B cell (primary cell): Measurements from ENCODE around the gene U2AF2. TPM values are rescaled to one million over a fixed set of nuclear protein-coding genes. Genes with fewer than 3 reads are reported as not detected.

ENCODE experiments used
- ATAC-seq: fragments of 200-7000 bp; cut with Tn5 transposase; one replicate; pipeline ENCODE4 v1.10.0; 2021; ENCODE audit warnings: low read depth, mild to moderate bottlenecking, moderate number of reproducible peaks, moderate library complexity
- CTCF ChIA-PET: fragments of 350-600 bp; sonication (Branson Sonifier 250); formaldehyde crosslinking; loops from one replicate; lab custom pipeline; 2021; ENCODE audit warnings: antibody characterized with exemption, inconsistent platforms; lab: Charles Lee
- POLR2A ChIA-PET: fragments of 350-600 bp; sonication (Branson Sonifier 250); formaldehyde crosslinking; loops from one replicate; lab custom pipeline; 2021; ENCODE audit warnings: antibody characterized with exemption; lab: Charles Lee
- DNase-seq: peaks from one replicate; pipeline ENCODE4 v3.0.0; 2013
- H2AFZ ChIP-seq: 2 replicates; pipeline ENCODE4 v1.6.1; 2012; ENCODE audit warnings: mild to moderate bottlenecking, low read depth, low read length; ENCODE audit not compliant: insufficient read depth, poor library complexity, severe bottlenecking
- H3K27ac ChIP-seq, 2 donors: 1 replicate in 1 of 2; 2 replicates in 1 of 2; pipeline ENCODE4 v1.5.1; 2012 to 2013; ENCODE audit warnings: low read length in 2 of 2, mild to moderate bottlenecking in 2 of 2, moderate library complexity in 1 of 2
- H3K27me3 ChIP-seq, 4 experiments: fragments of 200-600 bp in 1 of 4; sonication (generic) in 1 of 4; replicated peaks in 1 of 4; 1 replicate in 2 of 4; 2 replicates in 2 of 4; pipeline versions ENCODE4 v1.6.1 to v1.7.0; 2013 to 2016; ENCODE audit warnings: low read length in 3 of 4, mild to moderate bottlenecking in 2 of 4, mixed read lengths in 1 of 4, moderate library complexity in 1 of 4; ENCODE audit not compliant: insufficient read depth in 4 of 4, control insufficient read depth in 3 of 4; ENCODE audit errors: control extremely low read depth in 1 of 4
- H3K36me3 ChIP-seq, 2 experiments: replicated peaks in 1 of 2; 1 replicate in 1 of 2; 2 replicates in 1 of 2; pipeline versions ENCODE4 v1.6.1 to v1.7.1; 2013; ENCODE audit warnings: low read length in 1 of 2; ENCODE audit not compliant: insufficient read depth in 2 of 2, control insufficient read depth in 1 of 2; ENCODE audit errors: control extremely low read depth in 1 of 2, extremely low read depth in 1 of 2
- H3K4me1 ChIP-seq, 2 donors: fragments of 200-600 bp in 1 of 2; sonication (generic) in 1 of 2; 1 replicate in 1 of 2; 2 replicates in 1 of 2; pipeline versions ENCODE4 v1.5.1 to v1.6.1; 2013 to 2017; ENCODE audit warnings: low read length in 2 of 2; ENCODE audit not compliant: control insufficient read depth in 2 of 2, insufficient read depth in 2 of 2
- H3K4me2 ChIP-seq: replicated peaks from 2 replicates; pipeline ENCODE3; 2012; ENCODE audit warnings: mild to moderate bottlenecking, low read depth, low read length; ENCODE audit not compliant: poor library complexity, severe bottlenecking
- H3K4me3 ChIP-seq, 5 experiments: fragments of 200-600 bp in 1 of 5; sonication (generic) in 1 of 5; 1 replicate in 3 of 5; 2 replicates in 2 of 5; pipeline versions ENCODE4 v1.5.1 to v1.7.0; 2011 to 2016; ENCODE audit warnings: low read length in 4 of 5, mild to moderate bottlenecking in 4 of 5, low read depth in 2 of 5, control low read depth in 1 of 5, moderate library complexity in 1 of 5; ENCODE audit not compliant: insufficient read depth in 1 of 5; ENCODE audit errors: control extremely low read depth in 1 of 5, extremely low read depth in 1 of 5
- H3K79me2 ChIP-seq: fragments of 200-600 bp; sonication (generic); one replicate; pipeline ENCODE4 v1.6.0; 2016; ENCODE audit warnings: low read length; ENCODE audit not compliant: control insufficient read depth, insufficient read depth
- H3K9ac ChIP-seq: fragments of 200-600 bp; sonication (generic); 2 replicates; pipeline ENCODE4 v1.6.1; 2017; ENCODE audit warnings: mild to moderate bottlenecking, low read length, moderate library complexity
- H3K9me3 ChIP-seq, 3 donors: one replicate each; pipeline versions ENCODE4 v1.6.1 to v1.7.1; 2013; ENCODE audit warnings: low read length in 2 of 3; ENCODE audit not compliant: control insufficient read depth in 2 of 3, insufficient read depth in 1 of 3; ENCODE audit errors: control extremely low read depth in 1 of 3
- H4K20me1 ChIP-seq: 2 replicates; pipeline ENCODE4 v1.6.0; 2012; ENCODE audit warnings: mild to moderate bottlenecking, low read length; ENCODE audit not compliant: insufficient read depth, control insufficient read depth, poor library complexity, severe bottlenecking
- H3K27ac Mint-ChIP-seq: one replicate; pipeline ENCODE4 v1.8.0; 2021; ENCODE audit warnings: mixed read lengths
- H3K27me3 Mint-ChIP-seq: one replicate; pipeline ENCODE4 v1.8.0; 2021; ENCODE audit warnings: mixed read lengths
- H3K4me1 Mint-ChIP-seq: one replicate; pipeline ENCODE4 v1.8.0; 2021; ENCODE audit warnings: mixed read lengths
- H3K4me3 Mint-ChIP-seq: one replicate; pipeline ENCODE4 v1.8.0; 2021; ENCODE audit warnings: mixed read lengths
- H3K9me3 Mint-ChIP-seq: one replicate; pipeline ENCODE4 v1.8.0; 2022; ENCODE audit warnings: mixed read lengths; ENCODE audit not compliant: insufficient read depth
- CTCF ChIP-seq: fragments of 200-600 bp; IDR thresholded peaks from one replicate; pipeline ENCODE4 v1.8.0; 2022; ENCODE audit warnings: antibody characterized with exemption, mild to moderate bottlenecking
- EZH2 ChIP-seq: IDR thresholded peaks from 2 replicates; pipeline ENCODE4 v1.6.1; 2012; ENCODE audit warnings: borderline replicate concordance, low read depth, mild to moderate bottlenecking, moderate library complexity, low read length; ENCODE audit not compliant: insufficient read depth, poor library complexity, severe bottlenecking
- WGBS: methylation state at CpG from one replicate; pipeline ENCODE4 v1.1.5; 2013; ENCODE audit warnings: missing lambda C conversion rate; ENCODE audit not compliant: insufficient coverage; 5-methylcytosine and 5-hydroxymethylcytosine counted together
- intact Hi-C: fragments of 100-400 bp; cut with micrococcal nuclease; formaldehyde crosslinking; loops from one replicate; pipeline ENCODE4 v1.10.0; 2022
- polyA plus RNA-seq: library from polyadenylated mRNA; depleted of rRNA; stranded (reverse); fragments of >200 nt; gene quantifications from 2 replicates; pipeline ENCODE4 v1.2.3, GENCODE V29; 2012
- total RNA-seq, 2 donors: library from RNA; stranded (reverse); fragments of 120-200 nt in 1 of 2; gene quantifications; 1 replicate in 1 of 2; 2 replicates in 1 of 2; pipeline versions ENCODE4 v1.2.3 to v1.2.4, GENCODE V29; 2013 to 2022

The U2AF2 gene
- total and polyA plus RNA-seq, 2 donors (not counting 1 experiment from before 2014, with no cell fraction given), result 275 to 300 TPM

GRCh38 chr19:55625004-55625326 is 29.9 kb upstream of the U2AF2 start:
- POLR2A ChIA-PET, result interaction anchor here (0.6 to 2.4 kb wide), 17 partner anchors 8 to 495 kb away, joined by 3 to 58 read pairs (median 5); partner anchors contain the start of genes CCDC106, FIZ1, U2AF2 and UBE2S
- H3K4me3 ChIP-seq, result peak overlapping the region in 4 of 5 experiments; percentile 47 to 84 (median 69)
- 29% methylated on average over 2 of the region's 11 CpGs for WGBS
- peaks cover 8% of the 10 kb centered on the region for H3K79me2 ChIP-seq
- CTCF ChIA-PET, result interaction anchor here (0.6 to 3.8 kb wide), 18 partner anchors 9 to 484 kb away, joined by 3 to 27 read pairs (median 5); partner anchors contain the start of genes FIZ1 and ZNF865
- Mint-ChIP-seq H3K27me3 (no peaks in the 10 kb centered on the region), H3K4me1 (peaks cover 18% of the 10 kb centered on the region), H3K27ac (peak overlapping the region; percentile 99), H3K9me3 (no peaks in the 10 kb centered on the region), H3K4me3 (peak overlapping the region; percentile 95)
- DNase-seq (no peak), ATAC-seq (no peak)
- H3K27me3 ChIP-seq, result no peaks in the 10 kb centered on the region
- peaks cover 0 to 6% of the 10 kb centered on the region in 2 experiments for H3K36me3 ChIP-seq
- peaks cover 10 to 14% of the 10 kb centered on the region in 2 donors for H3K4me1 ChIP-seq
- H3K9ac ChIP-seq, result peak overlapping the region; percentile 85
- intact Hi-C loops, result loop anchor here (10.0 kb wide), 1 partner anchor 520 kb away; the partner anchor contains the start of gene ZNF444
- peaks cover 7% of the 10 kb centered on the region for H4K20me1 ChIP-seq
- H2AFZ ChIP-seq, result peak overlapping the region; percentile 82
- no peaks in the 10 kb centered on the region for H3K9me3 ChIP-seq
- peak overlapping the region; percentile 81 for H3K4me2 ChIP-seq
- peak overlapping the region; percentile 87 for H3K27ac ChIP-seq
- TF ChIP-seq EZH2 (no peak), CTCF (no peak)

- ATAC-seq (no peak), DNase-seq (no peak)
- ChIA-PET CTCF (interaction anchor here (0.6 to 3.8 kb wide), 11 partner anchors 11 to 487 kb away, joined by 3 to 25 read pairs (median 5); partner anchors contain the start of gene ZNF865), POLR2A (interaction anchor here (0.9 to 2.0 kb wide), 2 partner anchors 20 to 28 kb away, joined by 3 to 5 read pairs; partner anchors contain the start of gene ZNF865)
- no peaks in the 10 kb centered on the region for H3K27me3 Mint-ChIP-seq
- no peaks in the 10 kb centered on the region for H3K9me3 Mint-ChIP-seq
- Histone ChIP-seq H3K9ac (no peak overlapping the region), H3K4me1 (peaks cover 10 to 15% of the 10 kb centered on the region in 2 donors), H3K9me3 (no peaks in the 10 kb centered on the region), H2AFZ (no peak overlapping the region), H4K20me1 (peaks cover 7% of the 10 kb centered on the region), H3K79me2 (peaks cover 8% of the 10 kb centered on the region), H3K4me3 (no peak overlapping the region), H3K27ac (no peak overlapping the region), H3K27me3 (no peaks in the 10 kb centered on the region), H3K4me2 (no peak overlapping the region), H3K36me3 (no peaks in the 10 kb centered on the region)
- H3K27ac Mint-ChIP-seq, result no peak overlapping the region
- intact Hi-C loops, result loop anchor here (10.0 kb wide), 1 partner anchor 518 kb away; the partner anchor contains the start of gene ZNF444
- peak overlapping the region; percentile 32 for H3K4me3 Mint-ChIP-seq
- 89% methylated on average over 10 of the region's 11 CpGs for WGBS
- no peak for TF ChIP-seq CTCF
- no peak for TF ChIP-seq EZH2
- H3K4me1 Mint-ChIP-seq, result peaks cover 16% of the 10 kb centered on the region
Measured at GRCh38 chr19:55626350-55626749, 28.5 kb upstream of the U2AF2 start.
